Activated CD4-positive, alpha-beta T cell treated with anti-CD3 and anti-CD28 coated beads, Interleukin-2, amount 10 ng/mL, durations not matched to agents 7 days and 5 days (primary cell): ENCODE measurements around the gene RPL29. TPM values are rescaled to one million over a fixed set of nuclear protein-coding genes. Genes with fewer than 3 reads are reported as not detected.
A peak's percentile ranks its signal among the peaks of the same experiment; 100 is the strongest.

ENCODE experiments used
- CTCF ChIA-PET: fragments of 350-600 bp; sonication (Branson Sonifier 250); formaldehyde crosslinking; loops from one replicate; lab custom pipeline; 2021; ENCODE audit warnings: antibody characterized with exemption; lab: Charles Lee
- POLR2A ChIA-PET: fragments of 350-600 bp; sonication (Branson Sonifier 250); formaldehyde crosslinking; loops from one replicate; lab custom pipeline; 2021; ENCODE audit warnings: antibody characterized with exemption; lab: Charles Lee
- DNase-seq: peaks from one replicate; pipeline ENCODE4 v3.0.0-alpha.2; 2020
- H3K27ac Mint-ChIP-seq: one replicate; pipeline ENCODE4 v1.8.0; 2021; ENCODE audit warnings: mild to moderate bottlenecking, moderate library complexity, mixed read lengths
- H3K27me3 Mint-ChIP-seq: one replicate; pipeline ENCODE4 v1.8.0; 2021; ENCODE audit warnings: mixed read lengths
- H3K36me3 Mint-ChIP-seq: one replicate; pipeline ENCODE4 v1.8.0; 2021; ENCODE audit warnings: low read depth, mixed read lengths
- H3K4me1 Mint-ChIP-seq: one replicate; pipeline ENCODE4 v1.8.0; 2021; ENCODE audit warnings: mixed read lengths
- H3K4me3 Mint-ChIP-seq: one replicate; pipeline ENCODE4 v1.8.0; 2021; ENCODE audit warnings: mild to moderate bottlenecking, moderate library complexity, mixed read lengths
- H3K9me3 Mint-ChIP-seq: one replicate; pipeline ENCODE4 v1.8.0; 2021; ENCODE audit warnings: mixed read lengths
- total RNA-seq, 2 experiments: library from RNA; stranded (reverse); gene quantifications; one replicate each; pipeline ENCODE4 v1.2.3, GENCODE V29; 2021

RPL29 gene
- total RNA-seq, 2 experiments from 2014 or later: 1,423 to 1,425 TPM

DNA sequence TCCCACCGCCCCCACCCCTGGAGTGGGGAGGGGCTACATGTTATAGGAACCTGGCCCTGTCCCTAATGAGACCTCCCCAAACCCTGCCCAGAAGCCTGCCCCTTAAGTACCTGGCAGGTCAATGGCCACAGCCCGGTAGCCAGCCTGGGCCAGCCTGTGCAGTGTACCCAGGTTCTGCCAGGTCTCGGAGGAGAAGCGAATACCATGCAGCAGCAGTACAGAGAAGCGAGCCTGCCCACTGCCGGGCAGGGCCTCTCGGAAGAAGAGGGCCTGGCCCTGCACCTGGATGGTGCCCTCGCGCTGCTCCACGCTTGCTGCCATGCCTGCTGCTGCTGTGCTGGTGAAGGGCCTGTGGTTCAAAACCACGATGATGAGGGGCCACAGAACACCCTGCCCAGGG, 24.3 kb downstream of the RPL29 start:
- no peaks in the 10 kb centered on the region for H3K9me3 Mint-ChIP-seq
- H3K36me3 Mint-ChIP-seq: no peaks in the 10 kb centered on the region
- DNase-seq: no peak
- H3K27me3 Mint-ChIP-seq: no peaks in the 10 kb centered on the region
- ChIA-PET POLR2A (no interaction called here), CTCF (interaction anchor here (0.7 to 4.0 kb wide), 3 partner anchors 9 to 20 kb away, joined by 3 to 61 read pairs (median 5); partner anchors contain the start of gene ACY1)
- H3K27ac Mint-ChIP-seq: no peak overlapping the region
- H3K4me1 Mint-ChIP-seq: peaks cover 37% of the 10 kb centered on the region
- H3K4me3 Mint-ChIP-seq: no peak overlapping the region

DNA sequence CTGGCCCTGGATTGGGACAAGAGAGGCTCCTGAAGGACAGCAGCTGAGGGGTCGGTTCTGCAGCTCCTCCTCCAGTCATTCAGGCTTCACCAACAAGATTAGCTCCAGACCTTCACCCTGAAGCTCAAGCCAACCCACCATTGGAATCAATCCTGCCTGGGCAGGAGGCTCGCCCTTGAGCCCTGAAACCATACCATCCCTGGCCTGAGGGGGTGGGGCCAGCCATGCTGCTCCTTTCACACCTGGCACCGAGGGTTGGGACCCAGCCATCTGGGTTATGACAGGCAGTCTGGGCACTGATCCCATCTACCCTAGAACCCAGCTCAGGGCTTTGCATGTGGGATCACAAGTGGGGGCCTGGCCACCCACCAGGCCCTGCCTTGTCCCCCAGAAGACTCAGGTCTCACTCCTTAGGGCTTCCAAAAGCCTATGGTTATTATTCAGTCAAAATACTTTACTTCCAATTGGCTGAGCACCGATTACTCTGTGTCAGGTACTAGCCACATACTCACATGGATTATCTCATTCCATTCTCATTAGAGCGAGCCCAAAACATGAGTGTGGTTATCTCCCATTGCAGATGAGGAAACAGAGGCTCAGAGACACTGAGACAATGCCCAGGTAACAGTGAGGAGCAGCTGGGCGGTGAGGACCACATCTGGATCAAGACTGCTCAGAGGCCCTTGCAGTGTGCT, 24.9 kb downstream of the RPL29 start:
- H3K4me3 Mint-ChIP-seq: no peak overlapping the region
- no peaks in the 10 kb centered on the region for H3K27me3 Mint-ChIP-seq
- ChIA-PET POLR2A (no interaction called here), CTCF (interaction anchor here (0.7 to 1.8 kb wide), 6 partner anchors 9 to 24 kb away, joined by 3 to 7 read pairs (median 4); no protein-coding TSS in a partner anchor)
- no peaks in the 10 kb centered on the region for H3K36me3 Mint-ChIP-seq
- peaks cover 38% of the 10 kb centered on the region for H3K4me1 Mint-ChIP-seq
- no peak for DNase-seq
- H3K27ac Mint-ChIP-seq: no peak overlapping the region
- H3K9me3 Mint-ChIP-seq: no peaks in the 10 kb centered on the region

DNA sequence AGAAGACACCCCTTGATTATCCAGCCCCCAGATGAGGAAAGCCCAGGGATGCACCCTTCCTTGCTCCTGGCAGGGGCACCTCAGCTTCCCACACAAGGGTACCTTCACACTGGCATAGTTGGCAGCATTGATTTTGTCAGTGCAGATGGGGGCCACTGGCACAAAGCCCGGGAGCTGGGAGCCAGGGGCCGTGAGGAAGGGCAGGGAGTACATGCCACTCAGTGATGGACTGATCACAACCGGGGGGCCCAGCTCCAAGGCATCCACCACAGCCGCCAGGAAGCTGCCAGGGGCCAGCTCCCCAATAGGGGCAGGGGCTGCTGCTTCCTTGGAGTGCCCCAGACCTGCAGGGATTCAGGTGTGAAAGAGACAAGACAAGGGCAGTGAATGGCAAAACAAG, 25.9 kb downstream of the RPL29 start:
- POLR2A ChIA-PET: no interaction called here
- no peaks in the 10 kb centered on the region for H3K27me3 Mint-ChIP-seq
- H3K27ac Mint-ChIP-seq: no peak overlapping the region

GRCh38 chr3:51968883-51969678, 26.6 kb downstream of the RPL29 start:
- ChIA-PET CTCF (interaction anchor here (1.0 to 1.9 kb wide), 5 partner anchors 13 to 467 kb away, joined by 3 to 8 read pairs (median 6); partner anchors contain the start of genes PARP3 and RRP9), POLR2A (no interaction called here)
- Mint-ChIP-seq H3K27ac (peak overlapping the region; percentile 17), H3K4me1 (peaks cover 24% of the 10 kb centered on the region), H3K27me3 (no peaks in the 10 kb centered on the region), H3K4me3 (peak overlapping the region; percentile 39), H3K36me3 (no peaks in the 10 kb centered on the region), H3K9me3 (no peaks in the 10 kb centered on the region)
- DNase-seq: no peak

More for the DNA sequence above, 25.9 kb downstream of the RPL29 start:
- no peak for DNase-seq
- Mint-ChIP-seq H3K4me3 (no peak overlapping the region), H3K36me3 (no peaks in the 10 kb centered on the region), H3K4me1 (peaks cover 31% of the 10 kb centered on the region), H3K9me3 (no peaks in the 10 kb centered on the region)
- CTCF ChIA-PET: interaction anchor here (1.0 to 1.9 kb wide), 7 partner anchors 10 to 468 kb away, joined by 3 to 8 read pairs (median 5); partner anchors contain the start of genes PARP3 and RRP9

DNA sequence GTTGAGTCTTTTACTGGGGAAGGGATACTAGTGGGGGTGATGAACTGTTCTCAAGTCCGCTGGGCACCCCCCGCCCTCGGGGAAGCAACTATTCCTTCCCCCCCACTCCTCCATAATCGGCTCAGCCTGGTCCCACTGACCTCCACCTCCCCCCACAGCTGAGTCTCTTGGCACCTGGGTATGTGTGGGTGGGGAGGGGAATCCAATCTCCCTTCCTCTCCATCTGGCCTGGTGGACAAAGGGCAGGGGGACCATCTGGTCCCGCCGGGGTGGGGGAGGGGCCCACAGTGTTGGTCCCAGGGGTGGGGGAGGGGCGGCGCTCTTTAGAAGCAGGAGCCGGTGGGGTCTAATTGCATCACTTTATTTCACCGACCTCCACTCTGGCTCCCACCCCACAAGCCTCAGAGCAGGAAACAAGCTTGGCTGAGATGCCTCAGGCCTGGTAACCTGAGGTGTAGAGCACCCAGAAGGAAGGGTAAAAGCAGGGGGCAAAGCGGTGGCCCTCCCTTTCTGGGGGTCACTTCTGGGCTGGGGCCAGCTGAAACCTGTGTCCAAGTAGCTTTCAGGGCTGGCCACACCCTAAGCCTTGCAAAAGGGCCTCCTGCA, 27.4 kb downstream of the RPL29 start:
- Mint-ChIP-seq H3K9me3 (no peaks in the 10 kb centered on the region), H3K4me1 (peaks cover 20% of the 10 kb centered on the region), H3K27me3 (no peaks in the 10 kb centered on the region), H3K27ac (peak overlapping the region; percentile 85), H3K4me3 (peak overlapping the region; percentile 81), H3K36me3 (no peaks in the 10 kb centered on the region)
- POLR2A ChIA-PET: interaction anchor here (0.6 kb wide), 1 partner anchor 541 kb away, joined by 4 read pairs; no protein-coding TSS in a partner anchor
- CTCF ChIA-PET: interaction anchor here (1.5 to 1.9 kb wide), 2 partner anchors 26 to 27 kb away, joined by 6 to 8 read pairs; partner anchors contain the start of genes PARP3 and RRP9
- no peak for DNase-seq

DNA sequence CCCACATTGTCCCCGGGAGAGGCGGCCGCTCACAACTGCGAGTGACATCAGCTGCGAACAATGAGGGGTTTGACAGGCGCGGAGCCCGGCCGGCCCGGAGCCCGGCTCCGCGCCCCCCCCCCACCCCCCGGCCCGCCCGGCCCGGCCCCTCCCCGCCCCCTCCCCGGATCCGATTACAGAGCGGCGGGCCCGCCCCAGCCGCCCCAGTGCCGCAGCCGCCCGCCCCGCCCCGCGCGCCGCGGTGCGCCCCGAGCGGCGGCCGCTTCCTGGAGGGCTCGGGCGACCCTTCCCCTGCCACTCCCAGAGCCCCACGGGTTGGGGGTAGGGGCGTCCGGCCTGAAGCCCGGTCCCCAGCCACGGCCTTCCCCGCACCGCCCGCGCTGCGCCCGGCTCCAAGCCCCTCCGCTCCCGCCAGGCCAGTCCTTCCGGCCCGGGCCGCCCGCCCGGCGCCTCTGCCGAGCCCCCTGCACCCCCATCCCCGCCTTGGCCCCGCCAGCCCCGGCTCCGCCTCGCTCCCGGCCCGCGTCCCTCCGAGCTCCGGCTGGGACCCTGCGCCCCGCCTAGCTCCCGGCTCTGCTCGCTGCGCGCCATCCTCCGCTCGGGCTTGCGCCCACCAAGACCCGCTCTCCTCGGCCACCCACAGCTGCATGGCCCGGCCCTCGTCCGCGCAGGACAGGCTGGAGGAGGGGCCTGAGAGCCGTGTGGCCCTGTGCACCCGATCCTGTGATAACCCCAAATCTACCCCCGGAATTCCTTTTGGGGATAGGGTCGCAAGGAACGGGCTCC, 28.1 kb downstream of the RPL29 start, which contains the start of gene PCBP4:
PCBP4 (minus strand) TSS at position 71 of the 786 bp plus-strand sequence. CDS start 6,214 bp downstream, outside the sequence.
- Mint-ChIP-seq H3K36me3 (no peaks in the 10 kb centered on the region), H3K4me3 (peak within 1 kb of the TSS; percentile 81), H3K9me3 (no peaks in the 10 kb centered on the region), H3K27me3 (peaks cover 2% of the 10 kb centered on the region), H3K4me1 (peaks cover 20% of the 10 kb centered on the region), H3K27ac (peak within 1 kb of the TSS; percentile 85)
- POLR2A ChIA-PET: no interaction called here
- DNase-seq: peak; percentile 32
- CTCF ChIA-PET: interaction anchor here (1.0 to 1.4 kb wide), 2 partner anchors 13 to 26 kb away, joined by 3 to 4 read pairs; partner anchors contain the start of genes GPR62 and RRP9

GRCh38 chr3:51966922-51967383, 28.7 kb downstream of the RPL29 start:
- ChIA-PET CTCF (interaction anchor here (0.6 to 1.4 kb wide), 3 partner anchors 12 to 491 kb away, joined by 3 to 4 read pairs (median 3); partner anchors contain the start of genes GPR62 and RRP9), POLR2A (no interaction called here)
- H3K27ac Mint-ChIP-seq: peak overlapping the region; percentile 19
- H3K36me3 Mint-ChIP-seq: no peaks in the 10 kb centered on the region
- H3K4me3 Mint-ChIP-seq: peak overlapping the region; percentile 80
- no peaks in the 10 kb centered on the region for H3K9me3 Mint-ChIP-seq
- peaks cover 18% of the 10 kb centered on the region for H3K4me1 Mint-ChIP-seq
- no peak for DNase-seq
- H3K27me3 Mint-ChIP-seq: peaks cover 3% of the 10 kb centered on the region

- peaks cover 18% of the 10 kb centered on the region for H3K4me1 Mint-ChIP-seq
- no peaks in the 10 kb centered on the region for H3K36me3 Mint-ChIP-seq
- DNase-seq: no peak
- peaks cover 5% of the 10 kb centered on the region for H3K27me3 Mint-ChIP-seq
- CTCF ChIA-PET: interaction anchor here (0.6 to 1.4 kb wide), 4 partner anchors 7 to 491 kb away, joined by 3 to 5 read pairs (median 4); partner anchors contain the start of genes ABHD14B, GPR62 and RRP9
- no peaks in the 10 kb centered on the region for H3K9me3 Mint-ChIP-seq
- POLR2A ChIA-PET: no interaction called here
- peak overlapping the region; percentile 19 for H3K27ac Mint-ChIP-seq
- H3K4me3 Mint-ChIP-seq: peak overlapping the region; percentile 80
Measured at GRCh38 chr3:51966486-51966885, 29.2 kb downstream of the RPL29 start.

DNA sequence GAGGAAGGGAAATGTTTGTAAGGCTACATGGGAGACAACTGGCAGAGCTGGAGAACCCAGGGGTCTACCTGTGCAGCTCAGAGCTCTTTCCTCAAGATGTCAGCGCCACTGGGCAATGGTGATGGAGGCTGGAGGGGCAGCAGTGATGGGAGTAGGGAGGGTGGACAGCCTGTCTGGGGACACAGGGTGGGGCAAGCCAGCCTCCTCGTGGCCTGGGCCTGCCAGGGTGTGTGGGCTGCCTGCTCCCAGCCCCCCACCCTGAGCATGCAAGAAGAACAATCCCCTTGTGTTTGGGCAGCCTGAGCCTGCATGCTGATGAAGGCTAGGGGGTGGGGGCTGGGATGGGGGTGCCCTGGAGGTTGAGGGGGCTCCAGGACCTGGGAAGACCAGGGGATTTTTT, 29.7 kb downstream of the RPL29 start:
- Mint-ChIP-seq H3K27ac (peak overlapping the region; percentile 57), H3K36me3 (no peaks in the 10 kb centered on the region), H3K27me3 (peaks cover 5% of the 10 kb centered on the region), H3K4me1 (peaks cover 16% of the 10 kb centered on the region), H3K4me3 (peak overlapping the region; percentile 80), H3K9me3 (no peaks in the 10 kb centered on the region)
- ChIA-PET POLR2A (no interaction called here), CTCF (interaction anchor here (0.6 to 1.4 kb wide), 4 partner anchors 8 to 490 kb away, joined by 3 to 5 read pairs (median 4); partner anchors contain the start of genes ABHD14B and RRP9)
- DNase-seq: no peak

GRCh38 chr3:51964521-51964920, 31.2 kb downstream of the RPL29 start:
- no peak for DNase-seq
- peaks cover 14% of the 10 kb centered on the region for H3K4me1 Mint-ChIP-seq
- CTCF ChIA-PET: interaction anchor here (1.1 to 7.0 kb wide), 5 partner anchors 9 to 94 kb away, joined by 3 to 43 read pairs (median 3); partner anchors contain the start of genes ABHD14A, ABHD14B and RRP9
- H3K27ac Mint-ChIP-seq: no peak overlapping the region
- no peak overlapping the region for H3K4me3 Mint-ChIP-seq
- POLR2A ChIA-PET: no interaction called here
- peaks cover 5% of the 10 kb centered on the region for H3K27me3 Mint-ChIP-seq
- H3K9me3 Mint-ChIP-seq: no peaks in the 10 kb centered on the region
- H3K36me3 Mint-ChIP-seq: no peaks in the 10 kb centered on the region

- Mint-ChIP-seq H3K36me3 (no peaks in the 10 kb centered on the region), H3K27ac (no peak overlapping the region), H3K9me3 (no peaks in the 10 kb centered on the region), H3K4me1 (peaks cover 13% of the 10 kb centered on the region), H3K27me3 (peaks cover 5% of the 10 kb centered on the region), H3K4me3 (no peak overlapping the region)
- CTCF ChIA-PET: interaction anchor here (1.1 to 7.0 kb wide), 6 partner anchors 10 to 94 kb away, joined by 3 to 43 read pairs (median 4); partner anchors contain the start of genes ABHD14A, ABHD14B and RRP9
- POLR2A ChIA-PET: no interaction called here
- no peak for DNase-seq
Measured at GRCh38 chr3:51963951-51964451, 31.7 kb downstream of the RPL29 start.
